NT2/D1 (cell line): ENCODE results near the gene ACACA.

ENCODE experiments used
- YY1 ChIP-seq: IDR thresholded peaks from 2 replicates; pipeline ENCODE4 v1.6.1; 2011; ENCODE audit not compliant: insufficient read length, insufficient read depth
- ZNF274 ChIP-seq: IDR thresholded peaks from 2 replicates; pipeline ENCODE4 v1.6.1; 2011; ENCODE audit warnings: mild to moderate bottlenecking, low read depth, low read length

GRCh38 chr17:37276475-37276874 is 130.2 kb downstream of the ACACA start:
- TF ChIP-seq YY1: no peak
- TF ChIP-seq ZNF274: no peak
